Tibial artery (tissue), 4 donors: Measurements from ENCODE around the gene ADCY9.
A peak's percentile ranks its signal among the peaks of the same experiment; 100 is the strongest.

ENCODE experiments used
- DNase-seq, 2 donors: peaks; one replicate each; pipeline ENCODE4 v3.0.0-alpha.2; 2019
- H3K27ac ChIP-seq, 2 donors: fragments of 200-600 bp; sonication (generic) in 1 of 2; 1 replicate in 1 of 2; 2 replicates in 1 of 2; pipeline ENCODE4 v1.5.1; 2018 to 2019; ENCODE audit warnings: mild to moderate bottlenecking in 1 of 2
- H3K27me3 ChIP-seq, 2 donors: fragments of 200-600 bp; sonication (generic) in 1 of 2; one replicate each; pipeline versions ENCODE4 v1.5.1 to v1.6.0; 2016 to 2019
- H3K36me3 ChIP-seq, 3 donors: fragments of 200-600 bp; sonication (generic) in 2 of 3; one replicate each; pipeline ENCODE4 v1.5.1; 2016 to 2019; ENCODE audit warnings: mild to moderate bottlenecking in 2 of 3
- H3K4me1 ChIP-seq, 4 donors: fragments of 200-600 bp; sonication (generic) in 2 of 4; 1 replicate in 3 of 4; 2 replicates in 1 of 4; pipeline ENCODE4 v1.5.1; 2016 to 2019
- H3K4me3 ChIP-seq, 2 donors: fragments of 200-600 bp; sonication (generic) in 1 of 2; 1 replicate in 1 of 2; 2 replicates in 1 of 2; pipeline ENCODE4 v1.5.1; 2018 to 2019; ENCODE audit warnings: mild to moderate bottlenecking in 2 of 2
- H3K9me3 ChIP-seq, 3 donors: fragments of 200-600 bp; sonication (generic) in 1 of 3; one replicate each; pipeline ENCODE4 v1.5.1; 2016 to 2019
- intact Hi-C: fragments of 100-400 bp; cut with DNase I; formaldehyde crosslinking; loops from one replicate; pipeline ENCODE4 v1.15.0; 2023; ENCODE audit warnings: low total_unique reads
- TF ChIP-seq, protein P1 (sequence below), 2 experiments: fragments of 200-600 bp in 1 of 2; fragments of 450-650 bp in 1 of 2; IDR thresholded peaks; one replicate each; pipeline ENCODE4 v1.5.1; 2017 to 2019; ENCODE audit warnings: antibody characterized with exemption in 2 of 2, mild to moderate bottlenecking in 1 of 2, moderate library complexity in 1 of 2

The ADCY9 gene

DNA sequence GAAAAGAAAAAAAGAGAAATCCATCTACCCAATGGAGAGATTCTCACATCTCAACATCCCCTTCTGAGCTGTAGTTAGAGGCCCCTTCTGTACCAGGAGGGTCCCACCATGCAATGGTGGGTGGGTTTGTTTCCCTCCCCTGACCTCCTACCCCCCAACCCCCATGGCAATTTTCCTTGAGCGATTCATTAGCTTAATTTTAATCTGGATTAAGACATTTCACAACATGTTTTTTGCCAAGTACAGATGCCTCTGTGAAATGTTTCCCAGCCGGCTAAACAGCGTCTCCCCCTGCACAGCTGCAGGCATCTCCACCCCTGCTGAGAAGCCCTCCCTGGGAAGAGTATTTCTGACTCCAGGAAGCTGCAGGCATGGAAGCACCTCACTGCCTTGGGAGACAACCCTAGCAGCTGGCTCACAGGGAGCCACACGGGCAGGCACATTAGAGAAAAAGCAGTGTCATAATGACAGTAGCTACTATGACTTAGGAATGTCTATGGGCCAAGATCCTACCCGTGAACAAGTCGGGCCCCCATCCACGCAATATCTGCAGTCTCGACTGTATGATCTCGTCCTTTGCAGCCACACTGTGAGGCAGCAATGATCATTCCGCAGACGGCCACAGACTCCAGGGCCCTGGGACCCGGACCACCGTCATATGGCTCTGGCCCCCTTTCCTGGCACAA is 117.3 kb downstream of the ADCY9 start:
- peak overlapping the region; percentile 32 for H3K27ac ChIP-seq
- intact Hi-C loops, result no loop called here
- no peaks in the 10 kb centered on the region for H3K9me3 ChIP-seq
- H3K4me1 ChIP-seq, result peaks cover 0 to 21% (median 11%) of the 10 kb centered on the region in 4 donors
- H3K27me3 ChIP-seq, result no peaks in the 10 kb centered on the region
- DNase-seq, result no peak
- H3K4me3 ChIP-seq, result no peak overlapping the region
- no peaks in the 10 kb centered on the region for H3K36me3 ChIP-seq
- TF ChIP-seq, protein P1, sequence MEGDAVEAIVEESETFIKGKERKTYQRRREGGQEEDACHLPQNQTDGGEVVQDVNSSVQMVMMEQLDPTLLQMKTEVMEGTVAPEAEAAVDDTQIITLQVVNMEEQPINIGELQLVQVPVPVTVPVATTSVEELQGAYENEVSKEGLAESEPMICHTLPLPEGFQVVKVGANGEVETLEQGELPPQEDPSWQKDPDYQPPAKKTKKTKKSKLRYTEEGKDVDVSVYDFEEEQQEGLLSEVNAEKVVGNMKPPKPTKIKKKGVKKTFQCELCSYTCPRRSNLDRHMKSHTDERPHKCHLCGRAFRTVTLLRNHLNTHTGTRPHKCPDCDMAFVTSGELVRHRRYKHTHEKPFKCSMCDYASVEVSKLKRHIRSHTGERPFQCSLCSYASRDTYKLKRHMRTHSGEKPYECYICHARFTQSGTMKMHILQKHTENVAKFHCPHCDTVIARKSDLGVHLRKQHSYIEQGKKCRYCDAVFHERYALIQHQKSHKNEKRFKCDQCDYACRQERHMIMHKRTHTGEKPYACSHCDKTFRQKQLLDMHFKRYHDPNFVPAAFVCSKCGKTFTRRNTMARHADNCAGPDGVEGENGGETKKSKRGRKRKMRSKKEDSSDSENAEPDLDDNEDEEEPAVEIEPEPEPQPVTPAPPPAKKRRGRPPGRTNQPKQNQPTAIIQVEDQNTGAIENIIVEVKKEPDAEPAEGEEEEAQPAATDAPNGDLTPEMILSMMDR (IDR thresholded peaks at IDR 0.05), result no peak

DNA sequence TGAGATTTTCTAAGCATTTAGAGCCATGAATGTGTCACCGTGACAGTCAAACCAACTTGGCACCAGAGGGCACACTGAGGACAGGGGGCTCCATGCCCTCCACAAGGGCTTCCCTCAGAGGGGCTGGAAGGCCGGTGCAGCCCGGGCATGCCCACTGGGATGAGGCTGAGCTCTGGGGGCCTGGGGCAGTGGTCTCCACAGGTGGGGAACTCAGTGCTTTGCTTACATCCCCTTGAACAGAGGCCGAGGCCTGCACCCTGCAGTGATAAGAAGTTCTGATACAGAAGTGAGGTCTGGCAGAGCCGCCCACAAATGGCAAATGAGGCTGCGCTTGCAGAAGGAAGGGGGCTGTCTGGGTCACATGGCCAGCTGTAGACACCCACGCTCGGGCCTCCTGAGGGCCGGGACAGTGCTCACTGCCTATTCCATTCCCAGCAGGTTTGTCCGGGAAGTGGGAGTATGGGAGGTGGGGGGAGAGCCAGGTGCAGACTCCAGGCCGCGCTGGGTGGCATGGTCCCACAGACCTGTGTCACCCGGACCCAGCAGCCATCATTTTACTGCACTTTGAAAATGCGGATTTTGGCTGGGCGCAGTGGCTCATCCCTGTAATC is 118.9 kb downstream of the ADCY9 start:
- intact Hi-C loops, result no loop called here
- no peak for DNase-seq
- peaks cover 0 to 12% (median 9%) of the 10 kb centered on the region in 3 donors for H3K36me3 ChIP-seq
- no peaks in the 10 kb centered on the region for H3K27me3 ChIP-seq
- TF ChIP-seq, protein P1 (IDR thresholded peaks at IDR 0.05), result no peak
- no peaks in the 10 kb centered on the region for H3K9me3 ChIP-seq
- H3K4me1 ChIP-seq, result peaks cover 0 to 21% (median 11%) of the 10 kb centered on the region in 4 donors
- H3K4me3 ChIP-seq, result no peak overlapping the region
- H3K27ac ChIP-seq, result no peak overlapping the region

DNA sequence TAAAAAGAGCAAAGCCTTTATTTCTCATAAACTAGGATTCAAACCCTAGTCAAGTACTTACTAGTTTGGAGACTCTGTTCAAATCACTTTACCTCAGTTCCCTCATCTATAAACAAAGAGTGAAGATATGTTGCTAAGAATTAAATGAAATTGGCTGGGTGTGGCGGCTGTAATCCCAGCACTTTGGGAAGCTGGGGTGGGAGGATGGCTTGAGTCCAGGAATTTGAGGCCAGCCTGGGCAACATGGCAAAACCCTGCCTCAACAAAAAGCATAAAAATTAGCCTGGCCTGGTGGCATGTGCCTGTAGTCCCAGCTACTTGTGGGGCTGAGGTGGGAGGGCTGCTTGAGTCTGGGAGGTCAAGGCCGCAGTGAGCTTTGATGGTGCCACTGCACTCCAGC is 121.2 kb downstream of the ADCY9 start:
- intact Hi-C loops, result no loop called here
- Histone ChIP-seq H3K4me3 (no peak overlapping the region), H3K9me3 (no peaks in the 10 kb centered on the region), H3K27me3 (no peaks in the 10 kb centered on the region), H3K36me3 (peaks cover 0 to 26% (median 14%) of the 10 kb centered on the region in 3 donors), H3K4me1 (peaks cover 0 to 14% (median 9%) of the 10 kb centered on the region in 4 donors), H3K27ac (no peak overlapping the region)
- DNase-seq, result no peak
- TF ChIP-seq, protein P1 (IDR thresholded peaks at IDR 0.05), result no peak

- no peaks in the 10 kb centered on the region for H3K27me3 ChIP-seq
- intact Hi-C loops, result no loop called here
These were observed 123.0 kb downstream of the ADCY9 start for GRCh38 chr16:3993052-3993785.

DNA sequence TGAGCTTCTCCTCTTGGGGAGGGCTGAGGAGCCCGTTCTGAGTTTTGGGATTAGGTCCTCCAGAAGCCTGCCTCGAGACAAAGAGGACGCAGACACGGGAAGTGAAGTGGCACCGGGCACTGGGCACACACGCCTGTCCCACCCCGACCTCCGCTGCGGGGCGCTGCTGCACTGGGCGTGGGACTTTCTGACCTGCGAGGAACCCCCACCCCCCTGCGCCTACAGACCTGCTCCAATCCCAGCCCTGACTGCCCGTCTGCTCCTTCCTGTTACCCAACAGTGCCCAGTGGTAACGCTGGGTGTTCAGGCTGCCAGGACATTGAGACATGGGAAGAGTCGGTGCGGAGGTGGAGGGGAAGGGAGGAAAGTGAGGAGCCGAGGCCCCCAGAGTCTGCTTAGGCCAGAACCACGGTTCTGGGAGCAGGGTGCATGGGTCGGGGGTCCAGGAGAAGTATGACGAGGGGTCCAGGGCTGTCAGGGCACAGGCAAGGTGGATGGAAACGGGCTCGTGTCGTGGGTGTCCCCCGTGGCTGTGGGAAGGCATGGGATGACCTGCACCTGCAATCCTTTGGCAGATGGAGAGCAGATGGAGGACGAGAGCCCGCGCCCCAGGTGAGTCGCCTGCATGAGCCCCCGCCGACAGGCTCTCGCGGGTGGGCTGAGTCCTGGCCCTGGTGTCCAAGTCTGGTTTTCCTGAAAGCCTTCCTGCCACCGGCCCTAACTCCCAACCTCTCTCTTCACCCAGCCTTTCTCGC is 123.8 kb downstream of the ADCY9 start:
- intact Hi-C loops, result no loop called here
- DNase-seq, result no peak
- TF ChIP-seq, protein P1 (IDR thresholded peaks at IDR 0.05), result no peak

More at GRCh38 chr16:3993052-3993785, 123.0 kb downstream of the ADCY9 start:
- Histone ChIP-seq H3K9me3 (no peaks in the 10 kb centered on the region), H3K4me3 (no peak overlapping the region), H3K4me1 (no peaks in the 10 kb centered on the region), H3K27ac (no peak overlapping the region), H3K36me3 (peaks cover 2 to 43% (median 24%) of the 10 kb centered on the region in 3 donors)
- no peak for DNase-seq
- TF ChIP-seq, protein P1 (IDR thresholded peaks at IDR 0.05), result no peak

More for the DNA sequence above, 123.8 kb downstream of the ADCY9 start:
- Histone ChIP-seq H3K4me3 (no peak overlapping the region), H3K36me3 (peaks cover 6 to 51% (median 31%) of the 10 kb centered on the region in 3 donors), H3K27me3 (no peaks in the 10 kb centered on the region), H3K4me1 (no peaks in the 10 kb centered on the region), H3K27ac (no peak overlapping the region), H3K9me3 (no peaks in the 10 kb centered on the region)
